Fibroblast of mammary gland (primary cell): ENCODE results near the gene SYT17.

Experiments
- DNase-seq: peaks from one replicate; pipeline ENCODE4 v3.0.0-alpha.2; 2010; ENCODE audit warnings: low read depth
- H3K4me3 ChIP-seq: 2 replicates; pipeline ENCODE4 v1.5.1; 2011; ENCODE audit warnings: low read depth, mild to moderate bottlenecking, low read length, moderate library complexity; ENCODE audit not compliant: control insufficient read depth
- CTCF ChIP-seq: conservative IDR thresholded peaks from 2 replicates; pipeline ENCODE4 v1.5.1; 2011; ENCODE audit warnings: low read depth, low read length, inconsistent platforms; ENCODE audit not compliant: control insufficient read depth, insufficient read depth

The SYT17 gene

GRCh38 chr16:19231881-19232280 lies 63.8 kb downstream of the SYT17 start:
- no peak for TF ChIP-seq CTCF
- DNase-seq, result no peak
- no peak overlapping the region for H3K4me3 ChIP-seq

GRCh38 chr16:19232988-19233387 lies 64.9 kb downstream of the SYT17 start:
- no peak overlapping the region for H3K4me3 ChIP-seq
- TF ChIP-seq CTCF, result no peak
- no peak for DNase-seq

GRCh38 chr16:19235478-19235877 lies 67.4 kb downstream of the SYT17 start:
- H3K4me3 ChIP-seq, result no peak overlapping the region
- no peak for DNase-seq
- TF ChIP-seq CTCF, result no peak

GRCh38 chr16:19235886-19236285 lies 67.8 kb downstream of the SYT17 start:
- no peak for TF ChIP-seq CTCF

GRCh38 chr16:19236561-19237209 lies 68.6 kb downstream of the SYT17 start:
- no peak for TF ChIP-seq CTCF
- H3K4me3 ChIP-seq, result no peak overlapping the region
- no peak for DNase-seq

More at GRCh38 chr16:19235886-19236285, 67.8 kb downstream of the SYT17 start:
- DNase-seq, result no peak
- H3K4me3 ChIP-seq, result no peak overlapping the region

- H3K4me3 ChIP-seq, result no peak overlapping the region
- no peak for TF ChIP-seq CTCF
- DNase-seq, result no peak
Measured at GRCh38 chr16:19238406-19238805, 70.4 kb downstream of the SYT17 start.
